ENCODE results near the gene MAPKAP1.

GRCh38 chr9:125586172-125586511 lies 120.9 kb downstream of the MAPKAP1 start:
- TF ChIP-seq POLR2A (IDR thresholded peaks at IDR 0.05; ENCODE audit: low read length) (no peak), GATA1 (IDR thresholded peaks at IDR 0.05; ENCODE audit: low read depth, low read length) (no peak)
